ENCODE results near the gene ARMC2. TPM values are rescaled to one million over a fixed set of nuclear protein-coding genes. Genes with fewer than 3 reads are reported as not detected.
"Not testable (repeated sequence)": the region's sequence is repeated elsewhere in the genome, so short reads cannot be mapped to it uniquely, and the experiment has no call there.

ARMC2 gene
- total and polyA plus RNA-seq, 8 donors, result 7.8 to 30.0 (median 24.9) TPM

GRCh38 chr6:108928650-108929049 is 80.4 kb downstream of the ARMC2 start:
- Histone ChIP-seq H3K27ac (no peak overlapping the region), H3K9me3 (no peaks in the 10 kb centered on the region), H3K4me3 (no peak overlapping the region), H3K36me3 (no peaks in the 10 kb centered on the region), H3K27me3 (no peaks in the 10 kb centered on the region), H3K4me1 (peaks cover 0 to 11% of the 10 kb centered on the region in 2 donors)
- intact Hi-C loops (cut with DNase I), result no loop called here
- ATAC-seq (no peak), DNase-seq (no peak)
- no peak for TF ChIP-seq CTCF (IDR thresholded peaks at IDR 0.05)

GRCh38 chr6:108931090-108931489 is 82.9 kb downstream of the ARMC2 start:
- H3K36me3 ChIP-seq; DNase-seq; H3K4me3 ChIP-seq; H3K4me1 ChIP-seq; intact Hi-C loops (cut with DNase I); H3K27ac ChIP-seq; H3K9me3 ChIP-seq; ATAC-seq; H3K27me3 ChIP-seq: not testable (repeated sequence)

DNA sequence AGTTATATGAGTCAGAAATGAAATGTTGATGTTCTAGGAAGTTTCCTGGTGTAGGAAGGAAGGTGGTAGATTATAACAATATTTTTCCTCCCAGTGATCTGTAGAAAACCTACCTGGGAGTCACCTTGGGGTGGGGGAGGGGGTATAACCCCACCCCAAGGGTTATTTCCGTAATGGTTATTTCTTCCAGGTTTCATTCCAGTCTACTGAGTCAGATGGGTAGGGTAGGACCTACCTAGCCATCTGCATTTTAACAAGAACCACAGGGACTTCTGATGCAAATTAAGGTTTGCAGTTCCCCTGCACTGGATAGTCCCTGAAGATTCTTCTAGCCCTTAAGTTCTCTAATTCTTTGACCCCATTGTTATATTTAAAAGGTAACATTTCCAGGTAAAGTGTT is 88.9 kb downstream of the ARMC2 start:
- TF ChIP-seq CTCF (IDR thresholded peaks at IDR 0.05), result no peak
- Histone ChIP-seq H3K27me3 (no peaks in the 10 kb centered on the region), H3K27ac (no peak overlapping the region), H3K36me3 (no peaks in the 10 kb centered on the region), H3K4me1 (peaks cover 4 to 7% of the 10 kb centered on the region in 2 donors), H3K9me3 (no peaks in the 10 kb centered on the region), H3K4me3 (no peak overlapping the region)
- DNase-seq (no peak), ATAC-seq (no peak)
- intact Hi-C loops (cut with DNase I), result no loop called here

- TF ChIP-seq CTCF (IDR thresholded peaks at IDR 0.05), result no peak
- ATAC-seq (no peak), DNase-seq (no peak)
- intact Hi-C loops (cut with DNase I), result no loop called here
- no peaks in the 10 kb centered on the region for H3K27me3 ChIP-seq
- H3K4me1 ChIP-seq, result peaks cover 14 to 28% of the 10 kb centered on the region in 2 donors
- H3K36me3 ChIP-seq, result no peaks in the 10 kb centered on the region
- H3K27ac ChIP-seq, result no peak overlapping the region
- H3K9me3 ChIP-seq, result no peaks in the 10 kb centered on the region
- no peak overlapping the region for H3K4me3 ChIP-seq
Observed at GRCh38 chr6:108940741-108941140, 92.5 kb downstream of the ARMC2 start.

DNA sequence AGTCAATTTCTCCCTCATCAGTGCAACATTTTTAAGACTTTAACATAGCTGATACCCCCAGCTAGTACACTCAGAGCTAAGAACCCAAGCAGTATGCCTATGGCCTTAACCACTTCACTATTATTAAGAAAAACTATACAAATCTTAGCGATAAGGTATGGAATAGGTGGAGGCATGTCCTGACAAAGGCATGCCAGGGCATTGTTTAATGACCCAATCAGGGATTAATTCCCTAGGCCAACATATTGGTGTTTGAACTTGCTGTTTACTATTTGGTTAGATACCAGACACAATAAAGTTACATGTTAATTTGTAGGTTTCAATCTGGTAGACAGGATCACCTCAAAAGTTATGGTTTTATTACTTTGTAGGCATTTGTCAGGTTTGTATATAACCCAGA is 93.1 kb downstream of the ARMC2 start:
- Histone ChIP-seq H3K36me3 (no peaks in the 10 kb centered on the region), H3K4me3 (no peak overlapping the region), H3K9me3 (no peaks in the 10 kb centered on the region), H3K4me1 (peaks cover 19 to 34% of the 10 kb centered on the region in 2 donors), H3K27ac (no peak overlapping the region), H3K27me3 (no peaks in the 10 kb centered on the region)
- ATAC-seq (no peak), DNase-seq (no peak)
- no peak for TF ChIP-seq CTCF (IDR thresholded peaks at IDR 0.05)
- intact Hi-C loops (cut with DNase I), result no loop called here

- intact Hi-C loops (cut with DNase I), result no loop called here
- H3K9me3 ChIP-seq, result no peaks in the 10 kb centered on the region
- no peaks in the 10 kb centered on the region for H3K36me3 ChIP-seq
- no peak overlapping the region for H3K4me3 ChIP-seq
- no peaks in the 10 kb centered on the region for H3K27me3 ChIP-seq
- DNase-seq, result no peak
- no peak overlapping the region for H3K27ac ChIP-seq
- H3K4me1 ChIP-seq, result peaks cover 25 to 39% of the 10 kb centered on the region in 2 donors
- TF ChIP-seq CTCF (IDR thresholded peaks at IDR 0.05), result no peak
- peak; percentile 14 for ATAC-seq
Observed at GRCh38 chr6:108941859-108942258, 93.6 kb downstream of the ARMC2 start.
